ENCODE measurements around the gene S100A11. TPM values are rescaled to one million over a fixed set of nuclear protein-coding genes. Genes with fewer than 3 reads are reported as not detected.

Gene S100A11
- total RNA-seq (2022; extraction: Qiagen RNA extraction), result 1,506 to 1,968 TPM (median 1,956 TPM) in 5 replicates

GRCh38 chr1:152036267-152037216 is at the start of gene S100A11:
Gene S100A11, minus strand, starts transcription at chr1:152037004. Its CDS starts 89 bp downstream, at chr1:152036915.

GRCh38 chr1:151993734-151994496 is 42.9 kb downstream of the S100A11 start, which contains the start of gene S100A10:
Gene S100A10, minus strand, starts transcription at chr1:151993859. Its CDS starts 7,629 bp downstream, at chr1:151986230.

Other genes with a start within 250 kb of the S100A11 start
- 5.5 to 7.3 TPM (median 5.8 TPM) in 5 replicates for gene TDRKH, start 246.5 kb downstream of the S100A11 start, total RNA-seq (2022; extraction: Qiagen RNA extraction)
- gene LINGO4, start 231.6 kb downstream of the S100A11 start, total RNA-seq (2022; extraction: Qiagen RNA extraction), result not detected in 5 replicates
- gene RORC, start 205.2 kb downstream of the S100A11 start, total RNA-seq (2022; extraction: Qiagen RNA extraction), result 0.05 to 0.13 TPM (median 0.08 TPM) in 4 of 5 replicates, not detected in the other
- gene C2CD4D, start 197.2 kb downstream of the S100A11 start, total RNA-seq (2022; extraction: Qiagen RNA extraction), result not detected in 5 replicates
- gene THEM5, start 183.3 kb downstream of the S100A11 start, total RNA-seq (2022; extraction: Qiagen RNA extraction), result not detected in 5 replicates
- gene THEM4, start 127.5 kb downstream of the S100A11 start, total RNA-seq (2022; extraction: Qiagen RNA extraction), result 13.0 to 14.7 TPM (median 13.2 TPM) in 5 replicates
- 1,665 to 2,678 TPM (median 2,486 TPM) in 5 replicates for gene S100A10, start 43.1 kb downstream of the S100A11 start, total RNA-seq (2022; extraction: Qiagen RNA extraction)
- not detected in 5 replicates for gene TCHHL1, start 52.1 kb upstream of the S100A11 start, total RNA-seq (2022; extraction: Qiagen RNA extraction)
- 0.16 to 0.30 TPM (median 0.29 TPM) in 5 replicates for gene TCHH, start 78.4 kb upstream of the S100A11 start, total RNA-seq (2022; extraction: Qiagen RNA extraction)
- 0.02 TPM in 1 of 5 replicates, not detected in the others for gene RPTN, start 122.2 kb upstream of the S100A11 start, total RNA-seq (2022; extraction: Qiagen RNA extraction)
- gene HRNR, start 187.2 kb upstream of the S100A11 start, total RNA-seq (2022; extraction: Qiagen RNA extraction), result not detected in 5 replicates